GM21447 (cell line): ENCODE data around the gene PHF12.
"Not testable (repeated sequence)": the region's sequence is repeated elsewhere in the genome, so short reads cannot be mapped to it uniquely, and the experiment has no call there.

Source experiments
- ATAC-seq: cut with Tn5 transposase; IDR thresholded peaks from one replicate; pipeline ENCODE4 v1.9.1; 2021; ENCODE audit not compliant: unreplicated experiment

The PHF12 gene

DNA sequence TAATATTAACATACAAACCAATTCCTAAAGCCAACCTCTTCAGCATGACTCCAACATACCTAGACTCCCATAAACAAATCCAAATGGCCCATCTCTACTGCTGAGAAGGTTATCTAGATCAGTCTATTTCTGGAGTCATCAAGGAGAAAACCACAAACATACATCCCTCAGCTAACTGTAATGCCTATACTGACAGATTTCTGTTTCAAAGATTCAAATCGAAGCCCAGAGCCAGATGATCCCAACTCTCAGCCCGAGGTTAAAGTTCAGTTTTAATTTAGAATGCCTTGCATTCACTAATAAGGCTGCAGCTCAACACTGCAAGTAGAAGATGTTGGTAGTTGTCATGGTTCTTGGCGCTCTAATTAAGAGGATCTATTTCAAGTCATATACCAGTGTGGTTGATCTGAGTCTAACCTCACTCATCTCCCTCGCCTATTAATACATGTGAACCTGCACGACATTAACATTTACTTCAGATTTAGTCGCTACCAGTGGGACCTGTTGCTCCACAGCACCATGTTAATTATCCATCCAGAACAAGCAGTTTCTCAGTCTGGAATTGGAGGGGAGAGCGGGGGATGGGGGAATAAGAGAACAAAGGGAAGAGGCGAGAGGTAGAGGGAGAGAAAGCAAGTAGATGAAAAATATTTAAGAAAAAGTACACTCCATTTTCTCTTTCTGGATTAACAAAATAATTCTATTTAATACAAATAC is 15.4 kb downstream of the PHF12 start:
- ATAC-seq = no peak

DNA sequence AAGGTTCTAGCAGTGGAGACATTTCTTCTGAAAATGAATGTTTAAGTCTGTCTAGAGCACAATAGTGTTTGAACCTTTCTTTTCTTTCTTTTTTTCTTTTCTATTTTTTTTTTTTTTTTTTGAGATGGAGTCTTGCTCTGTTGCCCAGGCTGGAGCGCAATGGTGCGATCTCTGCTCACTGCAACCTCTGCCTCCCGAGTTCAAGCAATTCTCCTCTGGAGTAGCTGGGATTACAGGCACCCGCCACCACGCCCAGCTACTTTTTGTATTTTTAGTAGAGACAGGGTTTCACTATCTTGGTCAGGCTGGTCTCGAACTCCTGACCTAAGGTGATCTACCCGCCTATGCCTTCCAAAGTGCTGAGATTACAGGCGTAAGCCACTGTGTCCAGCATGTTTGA is 16.8 kb downstream of the PHF12 start:
- not testable (repeated sequence) for ATAC-seq

GRCh38 chr17:28929787-28930186 is 21.5 kb downstream of the PHF12 start:
- ATAC-seq = no peak

GRCh38 chr17:28928061-28928460 is 23.3 kb downstream of the PHF12 start:
- ATAC-seq = no peak

GRCh38 chr17:28926786-28927185 is 24.5 kb downstream of the PHF12 start:
- no peak for ATAC-seq

- ATAC-seq = no peak
Measured at GRCh38 chr17:28926366-28926765, 25.0 kb downstream of the PHF12 start.

- ATAC-seq = no peak
Measured at GRCh38 chr17:28925912-28926365, 25.4 kb downstream of the PHF12 start.

DNA sequence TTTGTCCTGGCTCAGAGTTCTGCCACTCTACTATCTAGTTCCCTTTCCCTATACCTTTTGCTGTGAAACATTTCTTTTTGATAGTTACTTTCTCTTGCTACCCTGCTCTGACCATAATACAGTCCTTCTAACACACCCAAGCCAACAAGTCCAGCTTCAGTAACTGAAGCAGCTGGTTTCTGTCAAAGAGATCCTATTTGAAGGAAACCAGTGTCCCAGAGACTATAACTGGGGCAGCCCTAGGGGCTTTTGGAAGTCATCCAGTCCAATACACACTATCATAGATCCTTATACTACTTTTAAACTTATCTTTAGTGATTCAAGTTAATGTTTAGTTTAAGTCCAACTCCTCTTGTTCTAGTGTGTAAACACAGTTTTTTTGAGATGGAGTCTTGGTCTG is 31.1 kb downstream of the PHF12 start:
- no peak for ATAC-seq

GRCh38 chr17:28918295-28918694 is 33.0 kb downstream of the PHF12 start:
- no peak for ATAC-seq

DNA sequence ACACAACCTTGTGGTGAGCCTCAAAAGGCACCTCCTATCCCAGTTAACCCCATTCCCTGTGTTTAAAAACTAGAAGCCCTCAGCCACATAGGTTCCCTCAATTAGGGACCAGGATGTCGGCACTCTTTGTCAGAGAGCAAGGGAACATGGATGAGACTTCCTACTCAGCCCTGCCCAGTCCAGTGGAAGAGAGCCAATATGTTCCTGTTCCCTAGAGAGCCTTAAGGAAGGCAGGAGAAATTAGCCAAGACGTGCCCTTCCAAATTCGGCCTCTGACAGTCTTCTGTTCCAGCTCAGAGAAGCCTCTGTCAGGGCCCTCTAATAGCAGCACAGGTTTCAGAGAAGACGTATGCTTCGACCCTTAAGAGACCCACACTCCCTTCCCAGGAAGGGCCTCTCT is 33.9 kb downstream of the PHF12 start:
- no peak for ATAC-seq

GRCh38 chr17:28917029-28917428 is 34.3 kb downstream of the PHF12 start:
- no peak for ATAC-seq

GRCh38 chr17:28916302-28916934 is 34.9 kb downstream of the PHF12 start:
- ATAC-seq = no peak

GRCh38 chr17:28912938-28913333 is 38.4 kb downstream of the PHF12 start:
- no peak for ATAC-seq

DNA sequence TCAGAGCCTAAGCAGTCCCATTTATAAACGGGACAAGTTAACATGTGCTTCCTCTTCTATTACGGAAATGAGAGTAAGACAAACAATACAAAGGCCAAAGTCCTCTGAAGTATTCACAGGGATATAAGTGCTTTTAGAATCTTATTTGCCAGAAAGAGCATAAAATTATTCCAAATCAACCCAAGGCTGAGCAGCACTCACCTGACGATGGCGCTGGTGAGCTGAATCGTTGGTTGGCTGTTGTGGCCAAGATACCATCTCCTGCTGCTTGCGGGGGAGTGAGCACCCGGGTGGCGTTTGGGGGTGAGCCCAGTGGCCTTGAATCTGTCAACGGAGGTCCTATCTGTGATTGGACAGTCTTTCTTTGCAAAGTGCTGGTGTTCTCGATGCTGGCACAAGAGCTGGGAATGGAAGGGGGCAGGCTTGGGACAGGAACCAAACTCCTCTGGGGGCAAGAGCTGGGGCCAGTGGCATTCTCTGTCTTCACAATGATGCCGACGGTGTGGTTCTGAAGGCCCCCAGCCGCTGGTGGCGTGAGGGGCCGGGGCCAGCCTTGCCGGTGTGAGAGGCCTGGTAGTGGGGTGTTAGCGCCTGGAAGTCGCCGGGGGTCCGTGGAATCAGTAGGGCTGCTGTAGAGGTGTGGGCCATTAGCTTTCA is 38.9 kb downstream of the PHF12 start:
- no peak for ATAC-seq

GRCh38 chr17:28911411-28912045 is 39.8 kb downstream of the PHF12 start:
- ATAC-seq = no peak

- no peak for ATAC-seq
Measured at GRCh38 chr17:28910534-28910933, 40.8 kb downstream of the PHF12 start.

- ATAC-seq = no peak
Measured at GRCh38 chr17:28908640-28909167, 42.6 kb downstream of the PHF12 start.

- no peak for ATAC-seq
Measured at GRCh38 chr17:28907709-28908475, 43.4 kb downstream of the PHF12 start.

DNA sequence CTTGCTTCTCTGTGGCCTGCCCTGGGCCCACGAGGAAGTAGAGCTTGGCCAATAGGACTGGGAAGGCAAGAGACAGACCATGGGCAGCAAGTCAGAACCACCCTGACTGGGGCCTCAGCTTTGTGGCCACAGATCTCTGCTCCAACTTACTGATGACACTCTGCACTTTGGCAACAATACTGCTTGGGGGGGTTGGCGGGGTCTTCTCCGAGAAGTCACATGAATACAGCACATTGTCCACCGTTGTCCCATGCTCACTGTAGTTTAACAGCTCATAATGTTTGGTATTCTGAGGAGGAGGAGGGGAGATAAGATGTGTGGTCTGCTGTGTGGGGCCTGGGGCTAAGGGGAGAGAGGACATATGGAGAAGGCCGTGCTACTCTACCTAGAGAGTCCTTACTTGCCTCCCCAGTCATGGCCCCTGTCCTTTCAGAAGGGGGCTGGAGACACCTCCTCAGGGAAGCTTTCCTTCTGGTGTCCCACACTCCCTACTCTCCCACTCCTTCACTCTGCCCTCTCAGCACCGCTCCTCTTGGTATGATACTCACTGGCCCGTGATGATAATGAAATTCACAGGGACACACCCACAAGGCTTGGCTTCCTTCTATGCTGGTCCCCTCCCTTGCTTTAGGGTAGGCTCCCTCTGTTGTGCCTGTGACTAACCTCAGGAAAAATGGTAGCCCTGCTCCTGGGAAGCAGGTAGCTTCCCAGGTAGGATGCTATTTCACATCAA is 44.4 kb downstream of the PHF12 start:
- ATAC-seq = no peak

DNA sequence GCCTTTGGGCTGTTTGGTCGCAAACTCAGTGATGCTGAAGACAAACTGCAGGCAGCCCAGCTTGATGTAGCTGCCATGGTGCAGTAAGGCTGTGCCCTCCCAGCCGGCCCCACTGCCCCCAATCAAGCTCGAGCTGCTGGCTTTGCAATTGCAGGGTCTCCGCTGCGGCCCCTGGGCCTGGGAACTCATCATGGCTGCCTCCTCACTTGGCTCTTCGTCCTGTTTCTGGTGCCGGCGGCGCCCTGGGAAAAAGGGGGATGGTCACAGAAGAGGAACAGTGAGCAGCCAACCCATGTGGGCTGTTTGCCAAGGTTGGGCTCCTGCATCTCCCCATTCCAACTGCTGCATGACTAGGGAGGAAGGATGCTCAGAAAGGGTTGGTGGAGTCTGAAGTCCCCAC is 45.0 kb downstream of the PHF12 start:
- no peak for ATAC-seq
